Ovary (tissue), 3 donors: ENCODE data around the gene GAB3.

Source experiments
- CTCF ChIP-seq, 3 donors: fragments of 450-650 bp in 2 of 3; fragments of 200-600 bp in 1 of 3; IDR thresholded peaks; one replicate each; pipeline versions ENCODE4 v1.5.1 to v1.8.0; 2016 to 2022; ENCODE audit warnings: antibody characterized with exemption in 3 of 3, mild to moderate bottlenecking in 1 of 3
- EP300 ChIP-seq: sonication (generic); formaldehyde crosslinking; IDR thresholded peaks from one replicate; pipeline ENCODE4 v1.6.1; 2017; ENCODE audit warnings: antibody characterized with exemption
- POLR2A ChIP-seq: fragments of 450-650 bp; IDR thresholded peaks from one replicate; pipeline ENCODE4 v1.6.1; 2017; ENCODE audit warnings: antibody characterized with exemption, mild to moderate bottlenecking, moderate library complexity
- donor health status: DM: no; HTN: no; CAD: no.

- no peak for TF ChIP-seq CTCF (IDR thresholded peaks at IDR 0.05)
- no peak for TF ChIP-seq EP300
- no peak for TF ChIP-seq POLR2A
Observed at GRCh38 chrX:154775419-154776349, 24.8 kb upstream of the GAB3 start.
